Erythroblast (primary cell): ENCODE results near the gene ERICH2.

ENCODE experiments used
- GATA1 ChIP-seq: IDR thresholded peaks from 2 replicates; pipeline ENCODE4 v1.6.1; 2011; ENCODE audit warnings: low read depth, mild to moderate bottlenecking, control low read depth, low read length, moderate library complexity
- POLR2A ChIP-seq: IDR thresholded peaks from 2 replicates; pipeline ENCODE4 v1.6.1; 2011; ENCODE audit warnings: mild to moderate bottlenecking, low read length

DNA sequence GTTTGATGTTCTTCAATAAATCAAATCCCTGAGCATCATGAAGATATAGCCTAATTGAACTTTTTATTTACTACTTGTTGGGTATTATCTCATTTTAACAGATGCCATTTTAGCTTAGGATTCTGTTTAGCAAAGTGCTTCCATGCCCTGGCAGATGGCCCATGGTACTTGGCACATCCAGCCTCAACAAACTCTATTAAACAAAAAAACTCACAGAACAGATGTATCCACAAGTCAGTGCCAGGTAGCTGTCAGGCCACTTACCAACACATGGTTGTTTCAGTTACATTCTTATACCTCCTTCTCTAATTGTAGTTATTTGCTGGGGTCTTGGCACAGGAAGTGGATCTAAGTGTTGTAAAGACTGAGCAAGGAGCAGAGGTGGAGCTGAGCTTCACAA lies 76.1 kb downstream of the ERICH2 start:
- TF ChIP-seq POLR2A: no peak
- no peak for TF ChIP-seq GATA1
